ENCODE measurements around the gene CPA5. TPM values are rescaled to one million over a fixed set of nuclear protein-coding genes. Genes with fewer than 3 reads are reported as not detected.

Gene CPA5
- total and polyA plus RNA-seq, 10 of the 15 experiments (the other 5 are each of a cell fraction or from before 2014, with no cell fraction given): 0.06 to 0.52 (median 0.29) TPM; not detected in 2

- no peak overlapping the region for H3K4me2 ChIP-seq (ENCODE audit: control insufficient read depth, insufficient read depth)
- no peaks in the 10 kb centered on the region for H3K27me3 ChIP-seq (replicated peaks in 1 of 2; ENCODE audit: control insufficient read depth in 2 of 2, insufficient read depth in 2 of 2, low read length in 1 of 2)
- POLR2A ChIA-PET: no interaction called here
- no peak for FAIRE-seq
- no peak overlapping the region for H2AFZ ChIP-seq (ENCODE audit: control insufficient read depth, low read depth, low read length)
- peaks cover 2% of the 10 kb centered on the region; the same call in 1 of the 3 replicates for H3K9me3 ChIP-seq (replicated peaks; ENCODE audit: control insufficient read depth, insufficient read depth, low read length)
- intact Hi-C loops (cut with micrococcal nuclease; ENCODE audit: unreplicated experiment): no loop called here
- H3K9ac ChIP-seq (ENCODE audit: control insufficient read depth, insufficient read depth, low read length): no peak overlapping the region
- no peak overlapping the region for H3K27ac ChIP-seq (ENCODE audit: control insufficient read depth, insufficient read depth)
- in situ Hi-C loops (cut with MboI): no loop called here
- no TSS peak for BruUV-seq (replicated peaks)
- no peak for DNase-seq (ENCODE audit: low read depth, low spot score)
- SMC1A ChIA-PET (ENCODE audit: uncharacterized antibody, unreplicated experiment): interaction anchor here (0.7 kb wide), 1 partner anchor 313 kb away, joined by 4 read pairs; no protein-coding TSS in a partner anchor
- no peak for ATAC-seq
- 76% methylated on average over 16 of the region's 16 CpGs for WGBS (ENCODE audit: insufficient coverage, insufficient replicate concordance, low lambda C conversion rate, missing lambda C conversion rate)
- CTCF ChIA-PET: interaction anchor here (0.9 kb wide), 1 partner anchor 11 kb away, joined by 3 read pairs; no protein-coding TSS in a partner anchor
- no peak overlapping the region for H3K4me3 ChIP-seq
- no peak for TF ChIP-seq GABPA (IDR thresholded peaks at IDR 0.05; ENCODE audit: low read depth)
- TF ChIP-seq PAX5 (IDR thresholded peaks at IDR 0.05; ENCODE audit: borderline replicate concordance, low read depth, low read length): no peak
- no peak for TF ChIP-seq CBX3 (IDR thresholded peaks at IDR 0.05; ENCODE audit: borderline replicate concordance, low read depth)
- TF ChIP-seq NFXL1 (IDR thresholded peaks at IDR 0.05; ENCODE audit: borderline replicate concordance): no peak
- no peak for TF ChIP-seq PRDM15 (CRISPR knock-in tag; IDR thresholded peaks at IDR 0.05)
- H3K36me3 ChIP-seq (ENCODE audit: control insufficient read depth in 2 of 2, insufficient read depth in 2 of 2, low read length in 1 of 2): no peaks in the 10 kb centered on the region
- H3K4me1 ChIP-seq (ENCODE audit: control insufficient read depth, insufficient read depth, low read length): no peaks in the 10 kb centered on the region
- RAD21 ChIA-PET (ENCODE audit: unreplicated experiment): no interaction called here
- H4K20me1 ChIP-seq (ENCODE audit: control insufficient read depth, insufficient read depth): no peaks in the 10 kb centered on the region
- H3K79me2 ChIP-seq (ENCODE audit: control insufficient read depth, insufficient read depth, low read length): no peaks in the 10 kb centered on the region
Observed at GRCh38 chr7:130356876-130357611, 12.4 kb downstream of the CPA5 start.

Data from GM12878 (cell line).